HepG2 (cell line): ENCODE data around the gene SLC5A6. TPM values are rescaled to one million over a fixed set of nuclear protein-coding genes. Genes with fewer than 3 reads are reported as not detected.

Source experiments
- AKAP8 ChIP-seq: sonication (generic); formaldehyde crosslinking; IDR thresholded peaks from 2 replicates; pipeline ENCODE4 v1.5.1; 2020; ENCODE audit warnings: mild to moderate bottlenecking, missing genetic modification reagents
- ARNT ChIP-seq: fragments of 450-650 bp; IDR thresholded peaks from 2 replicates; pipeline ENCODE4 v1.6.1; 2017
- NFE2L1 ChIP-seq: sonication (generic); formaldehyde crosslinking; IDR thresholded peaks from 2 replicates; pipeline ENCODE4 v1.4.0; 2020; ENCODE audit warnings: missing genetic modification reagents, mild to moderate bottlenecking, borderline replicate concordance
- NFYB ChIP-seq: sonication (generic); formaldehyde crosslinking; IDR thresholded peaks from 2 replicates; pipeline ENCODE4 v1.4.0; 2020; ENCODE audit warnings: missing genetic modification reagents
- NR3C1 ChIP-seq: sonication (generic); formaldehyde crosslinking; IDR thresholded peaks from 2 replicates; pipeline ENCODE4 v1.4.0; 2020; ENCODE audit warnings: missing genetic modification reagents
- RNF219 ChIP-seq: sonication (generic); formaldehyde crosslinking; IDR thresholded peaks from 2 replicates; pipeline ENCODE4 v1.5.0; 2020; ENCODE audit warnings: mild to moderate bottlenecking, missing genetic modification reagents
- THRA ChIP-seq: sonication (generic); formaldehyde crosslinking; IDR thresholded peaks from 2 replicates; pipeline ENCODE4 v1.4.0; 2020; ENCODE audit warnings: missing genetic modification reagents, borderline replicate concordance
- XBP1 ChIP-seq: sonication (generic); formaldehyde crosslinking; IDR thresholded peaks from 2 replicates; pipeline ENCODE4 v1.5.0; 2020; ENCODE audit warnings: missing genetic modification reagents
- ZNF225 ChIP-seq: sonication (generic); formaldehyde crosslinking; IDR thresholded peaks from 2 replicates; pipeline ENCODE4 v1.4.0; 2020; ENCODE audit warnings: mild to moderate bottlenecking, missing genetic modification reagents
- ZNF441 ChIP-seq: sonication (generic); formaldehyde crosslinking; IDR thresholded peaks from 2 replicates; pipeline ENCODE4 v1.7.0; 2021; ENCODE audit warnings: missing genetic modification reagents, borderline replicate concordance
- ZNF484 ChIP-seq: sonication (generic); formaldehyde crosslinking; IDR thresholded peaks from 2 replicates; pipeline ENCODE4 v1.5.1; 2020; ENCODE audit warnings: mild to moderate bottlenecking, low read depth, missing genetic modification reagents, borderline replicate concordance
- polyA plus RNA-seq, 8 experiments: library from polyadenylated mRNA; depleted of rRNA in 3 of 8; stranded (reverse) in 7 of 8; unstranded in 1 of 8; fragments of >200 nt; fragmentation: Illumina TruSeq in 4 of 8; extraction: Trizol in 4 of 8; gene quantifications; 2 replicates each; pipeline versions ENCODE4 v1.2.1 to v1.2.3, GENCODE V29; 2011 to 2016; ENCODE audit warnings: low read depth in 4 of 8, missing spikeins in 1 of 8, mixed read lengths in 1 of 8; ENCODE audit not compliant: insufficient read depth in 1 of 8
- total RNA-seq, 5 experiments: library from RNA; depleted of rRNA; stranded (reverse); fragments of >200 nt; fragmentation: Illumina TruSeq; extraction: Trizol; gene quantifications; 2 replicates each; pipeline ENCODE4 v1.2.3, GENCODE V29; 2016; ENCODE audit warnings: low read depth in 1 of 5
- TF ChIP-seq, protein P1 (sequence below): IDR thresholded peaks from 2 replicates; pipeline ENCODE4 v1.6.1; 2016; ENCODE audit warnings: mild to moderate bottlenecking
- TF ChIP-seq, protein P2 (sequence below): sonication (generic); formaldehyde crosslinking; IDR thresholded peaks from 2 replicates; pipeline ENCODE4 v1.4.0; 2020; ENCODE audit warnings: missing genetic modification reagents, borderline replicate concordance
- TF ChIP-seq, protein P3 (sequence below): sonication (generic); formaldehyde crosslinking; IDR thresholded peaks from 2 replicates; pipeline ENCODE4 v1.9.0; 2021; ENCODE audit warnings: missing genetic modification reagents, mild to moderate bottlenecking, borderline replicate concordance

The SLC5A6 gene
- total and polyA plus RNA-seq, 2 of the 13 experiments (the other 11 are each of a cell fraction or from before 2014, with no cell fraction given): 135 to 417 TPM

- TF ChIP-seq, protein P1, sequence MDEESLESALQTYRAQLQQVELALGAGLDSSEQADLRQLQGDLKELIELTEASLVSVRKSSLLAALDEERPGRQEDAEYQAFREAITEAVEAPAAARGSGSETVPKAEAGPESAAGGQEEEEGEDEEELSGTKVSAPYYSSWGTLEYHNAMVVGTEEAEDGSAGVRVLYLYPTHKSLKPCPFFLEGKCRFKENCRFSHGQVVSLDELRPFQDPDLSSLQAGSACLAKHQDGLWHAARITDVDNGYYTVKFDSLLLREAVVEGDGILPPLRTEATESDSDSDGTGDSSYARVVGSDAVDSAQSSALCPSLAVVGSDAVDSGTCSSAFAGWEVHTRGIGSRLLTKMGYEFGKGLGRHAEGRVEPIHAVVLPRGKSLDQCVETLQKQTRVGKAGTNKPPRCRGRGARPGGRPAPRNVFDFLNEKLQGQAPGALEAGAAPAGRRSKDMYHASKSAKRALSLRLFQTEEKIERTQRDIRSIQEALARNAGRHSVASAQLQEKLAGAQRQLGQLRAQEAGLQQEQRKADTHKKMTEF (CRISPR knock-in tag): peak; percentile 76
- TF ChIP-seq NFE2L1 (CRISPR knock-in tag): peak; percentile 93; the same call in 1 of the 2 replicates
- TF ChIP-seq ARNT: no peak
- TF ChIP-seq ZNF441 (CRISPR knock-in tag): no peak; the same call in 1 of the 2 replicates
- no peak for TF ChIP-seq AKAP8 (CRISPR knock-in tag)
- TF ChIP-seq THRA (CRISPR knock-in tag): peak; percentile 87
- TF ChIP-seq, protein P2, sequence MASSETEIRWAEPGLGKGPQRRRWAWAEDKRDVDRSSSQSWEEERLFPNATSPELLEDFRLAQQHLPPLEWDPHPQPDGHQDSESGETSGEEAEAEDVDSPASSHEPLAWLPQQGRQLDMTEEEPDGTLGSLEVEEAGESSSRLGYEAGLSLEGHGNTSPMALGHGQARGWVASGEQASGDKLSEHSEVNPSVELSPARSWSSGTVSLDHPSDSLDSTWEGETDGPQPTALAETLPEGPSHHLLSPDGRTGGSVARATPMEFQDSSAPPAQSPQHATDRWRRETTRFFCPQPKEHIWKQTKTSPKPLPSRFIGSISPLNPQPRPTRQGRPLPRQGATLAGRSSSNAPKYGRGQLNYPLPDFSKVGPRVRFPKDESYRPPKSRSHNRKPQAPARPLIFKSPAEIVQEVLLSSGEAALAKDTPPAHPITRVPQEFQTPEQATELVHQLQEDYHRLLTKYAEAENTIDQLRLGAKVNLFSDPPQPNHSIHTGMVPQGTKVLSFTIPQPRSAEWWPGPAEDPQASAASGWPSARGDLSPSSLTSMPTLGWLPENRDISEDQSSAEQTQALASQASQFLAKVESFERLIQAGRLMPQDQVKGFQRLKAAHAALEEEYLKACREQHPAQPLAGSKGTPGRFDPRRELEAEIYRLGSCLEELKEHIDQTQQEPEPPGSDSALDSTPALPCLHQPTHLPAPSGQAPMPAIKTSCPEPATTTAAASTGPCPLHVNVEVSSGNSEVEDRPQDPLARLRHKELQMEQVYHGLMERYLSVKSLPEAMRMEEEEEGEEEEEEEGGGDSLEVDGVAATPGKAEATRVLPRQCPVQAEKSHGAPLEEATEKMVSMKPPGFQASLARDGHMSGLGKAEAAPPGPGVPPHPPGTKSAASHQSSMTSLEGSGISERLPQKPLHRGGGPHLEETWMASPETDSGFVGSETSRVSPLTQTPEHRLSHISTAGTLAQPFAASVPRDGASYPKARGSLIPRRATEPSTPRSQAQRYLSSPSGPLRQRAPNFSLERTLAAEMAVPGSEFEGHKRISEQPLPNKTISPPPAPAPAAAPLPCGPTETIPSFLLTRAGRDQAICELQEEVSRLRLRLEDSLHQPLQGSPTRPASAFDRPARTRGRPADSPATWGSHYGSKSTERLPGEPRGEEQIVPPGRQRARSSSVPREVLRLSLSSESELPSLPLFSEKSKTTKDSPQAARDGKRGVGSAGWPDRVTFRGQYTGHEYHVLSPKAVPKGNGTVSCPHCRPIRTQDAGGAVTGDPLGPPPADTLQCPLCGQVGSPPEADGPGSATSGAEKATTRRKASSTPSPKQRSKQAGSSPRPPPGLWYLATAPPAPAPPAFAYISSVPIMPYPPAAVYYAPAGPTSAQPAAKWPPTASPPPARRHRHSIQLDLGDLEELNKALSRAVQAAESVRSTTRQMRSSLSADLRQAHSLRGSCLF: no peak
- no peak for TF ChIP-seq XBP1
- no peak for TF ChIP-seq NR3C1 (CRISPR knock-in tag)
- peak; percentile 92; the same call in 1 of the 2 replicates for TF ChIP-seq RNF219 (CRISPR knock-in tag)
- TF ChIP-seq NFYB (CRISPR knock-in tag): peak; percentile 53; the same call in 1 of the 2 replicates
- no peak for TF ChIP-seq ZNF484
- TF ChIP-seq ZNF225 (CRISPR knock-in tag): peak; percentile 96
- TF ChIP-seq, protein P3, sequence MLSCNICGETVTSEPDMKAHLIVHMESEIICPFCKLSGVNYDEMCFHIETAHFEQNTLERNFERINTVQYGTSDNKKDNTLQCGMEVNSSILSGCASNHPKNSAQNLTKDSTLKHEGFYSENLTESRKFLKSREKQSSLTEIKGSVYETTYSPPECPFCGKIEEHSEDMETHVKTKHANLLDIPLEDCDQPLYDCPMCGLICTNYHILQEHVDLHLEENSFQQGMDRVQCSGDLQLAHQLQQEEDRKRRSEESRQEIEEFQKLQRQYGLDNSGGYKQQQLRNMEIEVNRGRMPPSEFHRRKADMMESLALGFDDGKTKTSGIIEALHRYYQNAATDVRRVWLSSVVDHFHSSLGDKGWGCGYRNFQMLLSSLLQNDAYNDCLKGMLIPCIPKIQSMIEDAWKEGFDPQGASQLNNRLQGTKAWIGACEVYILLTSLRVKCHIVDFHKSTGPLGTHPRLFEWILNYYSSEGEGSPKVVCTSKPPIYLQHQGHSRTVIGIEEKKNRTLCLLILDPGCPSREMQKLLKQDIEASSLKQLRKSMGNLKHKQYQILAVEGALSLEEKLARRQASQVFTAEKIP (CRISPR knock-in tag): no peak
Observed at GRCh38 chr2:27211943-27212625, at the start of gene SLC5A6, which contains the start of gene ATRAID (continued).
